Endodermal cell (in vitro differentiated cells): ENCODE data around the gene MUC6. TPM values are rescaled to one million over a fixed set of nuclear protein-coding genes. Genes with fewer than 3 reads are reported as not detected.

Source experiments
- DNase-seq: peaks from one replicate; pipeline ENCODE4 v3.0.0-alpha.2; 2017
- H3K27ac ChIP-seq: 2 replicates; pipeline ENCODE4 v1.5.1; 2013; ENCODE audit warnings: mild to moderate bottlenecking, low read depth, low read length, moderate library complexity
- H3K27me3 ChIP-seq: 2 replicates; pipeline ENCODE4 v1.6.1; 2013; ENCODE audit warnings: mild to moderate bottlenecking, low read length, moderate library complexity; ENCODE audit not compliant: insufficient read depth, control insufficient read depth, poor library complexity, severe bottlenecking
- H3K36me3 ChIP-seq: 2 replicates; pipeline ENCODE4 v1.7.0; 2013; ENCODE audit warnings: mild to moderate bottlenecking, low read length, moderate library complexity; ENCODE audit not compliant: control insufficient read depth, insufficient read depth
- H3K4me1 ChIP-seq: one replicate; pipeline ENCODE4 v1.7.0; 2013; ENCODE audit warnings: low read length; ENCODE audit not compliant: control insufficient read depth, insufficient read depth
- H3K4me3 ChIP-seq: 2 replicates; pipeline ENCODE4 v1.5.1; 2013; ENCODE audit warnings: mild to moderate bottlenecking, low read length, moderate library complexity
- H3K9ac ChIP-seq: 2 replicates; pipeline ENCODE4 v1.6.1; 2013; ENCODE audit warnings: mild to moderate bottlenecking, low read length, moderate library complexity; ENCODE audit not compliant: poor library complexity, severe bottlenecking; ENCODE audit errors: extremely low read depth
- H3K9me3 ChIP-seq: 2 replicates; pipeline ENCODE4 v1.6.1; 2013; ENCODE audit warnings: mild to moderate bottlenecking, low read length, moderate library complexity; ENCODE audit not compliant: control insufficient read depth
- H3K27ac Mint-ChIP-seq: 2 replicates; pipeline ENCODE4 v1.8.0; 2020; ENCODE audit warnings: mixed read lengths
- H3K27me3 Mint-ChIP-seq: 2 replicates; pipeline ENCODE4 v1.8.0; 2021; ENCODE audit warnings: mild to moderate bottlenecking, mixed read lengths; ENCODE audit not compliant: insufficient read depth
- H3K36me3 Mint-ChIP-seq: 2 replicates; pipeline ENCODE4 v1.8.0; 2020; ENCODE audit warnings: low read depth, mixed read lengths
- H3K4me1 Mint-ChIP-seq: 2 replicates; pipeline ENCODE4 v1.8.0; 2020; ENCODE audit warnings: mixed read lengths
- H3K4me3 Mint-ChIP-seq: 2 replicates; pipeline ENCODE4 v1.8.0; 2020; ENCODE audit warnings: mild to moderate bottlenecking, moderate library complexity, mixed read lengths
- H3K9me3 Mint-ChIP-seq: 2 replicates; pipeline ENCODE4 v1.8.0; 2020; ENCODE audit warnings: mild to moderate bottlenecking, mixed read lengths
- WGBS, 2 experiments: methylation state at CpG; one replicate each; pipeline versions ENCODE4 v1.1.5 to v1.1.7; 2013; ENCODE audit warnings: missing lambda C conversion rate in 2 of 2, mixed read lengths in 1 of 2; ENCODE audit not compliant: insufficient coverage in 1 of 2, insufficient read length in 1 of 2; 5-methylcytosine and 5-hydroxymethylcytosine counted together
- total RNA-seq, 2 donors: library from RNA; stranded (reverse); fragmentation: NEBNext Ultra II Directional in 1 of 2; extraction: Animal tissue kit (Norgen Biotek cat#: 25700) in 1 of 2; gene quantifications; 2 replicates in 1 of 2; 3 replicates in 1 of 2; pipeline ENCODE4 v1.2.1, GENCODE V29; 2021
- TF ChIP-seq, protein P1 (sequence below): fragments of 200-600 bp; sonication (generic); conservative IDR thresholded peaks from 2 replicates; pipeline ENCODE4 v1.5.0; 2021; ENCODE audit warnings: antibody characterized with exemption, mild to moderate bottlenecking

MUC6 gene
- total RNA-seq, 2 donors from 2014 or later, result 0.26 to 0.40 TPM

DNA sequence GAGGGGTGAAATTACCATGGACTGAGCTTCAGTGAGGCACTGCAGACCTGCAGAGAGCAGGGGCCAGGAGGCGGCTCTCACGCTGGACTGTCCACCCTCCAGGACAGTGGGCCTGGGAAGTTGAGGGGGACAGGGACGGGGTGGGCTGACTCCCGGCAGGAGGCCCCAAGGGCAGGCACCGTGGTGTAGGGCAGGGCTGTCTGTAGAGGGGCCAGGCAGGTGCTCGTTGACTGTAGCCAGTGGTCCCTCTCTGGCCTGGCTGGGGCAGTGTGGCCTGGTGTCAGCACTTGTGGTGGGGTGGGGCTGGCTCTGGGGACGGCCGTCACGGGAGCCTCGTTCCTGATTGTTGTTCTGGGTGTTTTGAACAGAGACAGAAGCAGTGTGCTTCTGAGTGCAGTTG, 46.4 kb downstream of the MUC6 start:
- Mint-ChIP-seq H3K27me3 (no peaks in the 10 kb centered on the region), H3K36me3 (peaks cover 52% of the 10 kb centered on the region), H3K4me1 (no peaks in the 10 kb centered on the region), H3K9me3 (no peaks in the 10 kb centered on the region), H3K4me3 (no peak overlapping the region), H3K27ac (no peak overlapping the region)
- no peak overlapping the region for H3K4me3 ChIP-seq
- 90 to 100% methylated on average over 7 to 10 of the region's 10 CpGs for WGBS, 2 experiments
- H3K4me1 ChIP-seq, result no peaks in the 10 kb centered on the region
- no peaks in the 10 kb centered on the region for H3K27me3 ChIP-seq
- no peak for DNase-seq
- no peak overlapping the region for H3K9ac ChIP-seq
- TF ChIP-seq, protein P1, sequence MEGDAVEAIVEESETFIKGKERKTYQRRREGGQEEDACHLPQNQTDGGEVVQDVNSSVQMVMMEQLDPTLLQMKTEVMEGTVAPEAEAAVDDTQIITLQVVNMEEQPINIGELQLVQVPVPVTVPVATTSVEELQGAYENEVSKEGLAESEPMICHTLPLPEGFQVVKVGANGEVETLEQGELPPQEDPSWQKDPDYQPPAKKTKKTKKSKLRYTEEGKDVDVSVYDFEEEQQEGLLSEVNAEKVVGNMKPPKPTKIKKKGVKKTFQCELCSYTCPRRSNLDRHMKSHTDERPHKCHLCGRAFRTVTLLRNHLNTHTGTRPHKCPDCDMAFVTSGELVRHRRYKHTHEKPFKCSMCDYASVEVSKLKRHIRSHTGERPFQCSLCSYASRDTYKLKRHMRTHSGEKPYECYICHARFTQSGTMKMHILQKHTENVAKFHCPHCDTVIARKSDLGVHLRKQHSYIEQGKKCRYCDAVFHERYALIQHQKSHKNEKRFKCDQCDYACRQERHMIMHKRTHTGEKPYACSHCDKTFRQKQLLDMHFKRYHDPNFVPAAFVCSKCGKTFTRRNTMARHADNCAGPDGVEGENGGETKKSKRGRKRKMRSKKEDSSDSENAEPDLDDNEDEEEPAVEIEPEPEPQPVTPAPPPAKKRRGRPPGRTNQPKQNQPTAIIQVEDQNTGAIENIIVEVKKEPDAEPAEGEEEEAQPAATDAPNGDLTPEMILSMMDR, result no peak
- H3K36me3 ChIP-seq, result peaks cover 48% of the 10 kb centered on the region
- no peaks in the 10 kb centered on the region for H3K9me3 ChIP-seq
- no peak overlapping the region for H3K27ac ChIP-seq

DNA sequence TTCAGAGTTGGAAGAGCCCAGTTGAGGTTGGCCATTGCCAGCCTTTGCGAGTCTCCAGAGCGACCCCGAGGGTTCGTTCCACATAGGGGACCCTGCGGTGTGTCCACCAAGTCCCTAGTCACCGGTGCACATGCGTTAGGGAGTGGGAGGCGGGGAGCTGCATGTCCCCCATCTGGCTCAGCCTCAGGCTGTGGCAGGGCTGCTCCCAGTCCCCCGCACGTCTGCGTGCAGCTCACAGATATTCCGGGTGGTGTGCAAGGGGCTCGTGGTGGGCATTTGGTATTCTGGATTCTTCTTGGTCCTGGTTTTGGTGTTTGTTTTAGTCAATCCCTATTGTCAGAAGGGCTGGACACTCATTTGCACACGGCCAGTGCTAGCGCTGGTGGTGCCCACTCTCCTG, 48.8 kb downstream of the MUC6 start:
- H3K9me3 ChIP-seq, result no peaks in the 10 kb centered on the region
- H3K4me3 Mint-ChIP-seq, result no peak overlapping the region
- no peak overlapping the region for H3K4me3 ChIP-seq
- 97% methylated on average over 11 to 15 of the region's 15 CpGs for WGBS, 2 experiments
- TF ChIP-seq, protein P1, result no peak
- H3K36me3 Mint-ChIP-seq, result peaks cover 57% of the 10 kb centered on the region
- H3K4me1 Mint-ChIP-seq, result no peaks in the 10 kb centered on the region
- H3K27me3 ChIP-seq, result no peaks in the 10 kb centered on the region
- no peak overlapping the region for H3K9ac ChIP-seq
- no peak overlapping the region for H3K27ac Mint-ChIP-seq
- no peak for DNase-seq
- no peaks in the 10 kb centered on the region for H3K4me1 ChIP-seq
- H3K9me3 Mint-ChIP-seq, result no peaks in the 10 kb centered on the region
- no peak overlapping the region for H3K27ac ChIP-seq
- no peaks in the 10 kb centered on the region for H3K27me3 Mint-ChIP-seq
- peaks cover 60% of the 10 kb centered on the region for H3K36me3 ChIP-seq

DNA sequence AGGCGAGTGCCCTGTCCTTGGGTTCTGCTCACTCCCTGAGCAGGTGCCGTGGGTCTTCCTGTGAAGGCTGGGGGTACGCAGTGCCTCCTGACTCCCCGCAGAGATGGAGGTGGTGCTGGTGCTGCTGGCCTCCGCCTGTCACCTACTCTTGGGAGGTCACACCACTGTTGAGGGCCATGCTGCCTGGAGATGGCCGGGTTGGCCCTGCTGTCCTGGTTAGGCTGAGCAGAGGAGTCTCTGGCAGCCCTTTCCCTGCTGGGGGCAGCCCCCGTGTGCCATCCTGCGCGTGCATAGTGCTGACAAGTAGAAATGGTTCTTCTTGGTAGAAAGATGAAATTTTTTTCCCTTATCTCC, 49.6 kb downstream of the MUC6 start:
- H3K27me3 Mint-ChIP-seq, result no peaks in the 10 kb centered on the region
- Histone ChIP-seq H3K9ac (no peak overlapping the region), H3K4me1 (no peaks in the 10 kb centered on the region), H3K27me3 (no peaks in the 10 kb centered on the region), H3K4me3 (no peak overlapping the region), H3K36me3 (peaks cover 66% of the 10 kb centered on the region), H3K27ac (no peak overlapping the region), H3K9me3 (no peaks in the 10 kb centered on the region)
- 82 to 92% methylated on average over 6 to 9 of the region's 9 CpGs for WGBS, 2 experiments
- no peak overlapping the region for H3K27ac Mint-ChIP-seq
- no peaks in the 10 kb centered on the region for H3K9me3 Mint-ChIP-seq
- H3K4me1 Mint-ChIP-seq, result no peaks in the 10 kb centered on the region
- peaks cover 56% of the 10 kb centered on the region for H3K36me3 Mint-ChIP-seq
- DNase-seq, result no peak
- TF ChIP-seq, protein P1, result no peak
- H3K4me3 Mint-ChIP-seq, result no peak overlapping the region
